Duodenal mucosa (tissue), 2 donors: Measurements from ENCODE around the gene NTRK2.

ENCODE experiments used
- H3K27ac ChIP-seq: one replicate; pipeline ENCODE4 v1.7.0; 2013; ENCODE audit warnings: low read depth, low read length
- H3K27me3 ChIP-seq, 2 donors: one replicate each; pipeline ENCODE4 v1.7.0; 2013; ENCODE audit warnings: low read length in 2 of 2, control low read depth in 1 of 2; ENCODE audit not compliant: insufficient read depth in 2 of 2, control insufficient read depth in 1 of 2
- H3K36me3 ChIP-seq, 2 donors: one replicate each; pipeline ENCODE4 v1.7.0; 2013; ENCODE audit warnings: low read length in 2 of 2, control low read depth in 1 of 2; ENCODE audit not compliant: insufficient read depth in 2 of 2, control insufficient read depth in 1 of 2
- H3K4me1 ChIP-seq, 2 donors: one replicate each; pipeline ENCODE4 v1.7.0; 2013; ENCODE audit warnings: low read length in 2 of 2, control low read depth in 1 of 2; ENCODE audit not compliant: insufficient read depth in 2 of 2, control insufficient read depth in 1 of 2
- H3K4me3 ChIP-seq, 2 donors: one replicate each; pipeline ENCODE4 v1.7.0; 2013; ENCODE audit warnings: low read length in 2 of 2, low read depth in 1 of 2
- H3K9ac ChIP-seq, 2 donors: one replicate each; pipeline ENCODE4 v1.7.0; 2013; ENCODE audit warnings: low read length in 2 of 2, low read depth in 1 of 2
- H3K9me3 ChIP-seq, 2 donors: one replicate each; pipeline ENCODE4 v1.7.0; 2013; ENCODE audit warnings: low read length in 2 of 2, control low read depth in 1 of 2; ENCODE audit not compliant: control insufficient read depth in 1 of 2

NTRK2 gene

GRCh38 chr9:84937180-84937579 is 267.7 kb downstream of the NTRK2 start:
- Histone ChIP-seq H3K4me3 (no peak overlapping the region), H3K27ac (no peak overlapping the region), H3K9me3 (no peaks in the 10 kb centered on the region), H3K9ac (no peak overlapping the region), H3K4me1 (no peaks in the 10 kb centered on the region), H3K27me3 (no peaks in the 10 kb centered on the region), H3K36me3 (no peaks in the 10 kb centered on the region)

- Histone ChIP-seq H3K4me1 (no peaks in the 10 kb centered on the region), H3K4me3 (no peak overlapping the region), H3K27me3 (no peaks in the 10 kb centered on the region), H3K9me3 (no peaks in the 10 kb centered on the region), H3K9ac (no peak overlapping the region), H3K27ac (no peak overlapping the region), H3K36me3 (no peaks in the 10 kb centered on the region)
Observed at GRCh38 chr9:84937581-84937980, 268.1 kb downstream of the NTRK2 start.

DNA sequence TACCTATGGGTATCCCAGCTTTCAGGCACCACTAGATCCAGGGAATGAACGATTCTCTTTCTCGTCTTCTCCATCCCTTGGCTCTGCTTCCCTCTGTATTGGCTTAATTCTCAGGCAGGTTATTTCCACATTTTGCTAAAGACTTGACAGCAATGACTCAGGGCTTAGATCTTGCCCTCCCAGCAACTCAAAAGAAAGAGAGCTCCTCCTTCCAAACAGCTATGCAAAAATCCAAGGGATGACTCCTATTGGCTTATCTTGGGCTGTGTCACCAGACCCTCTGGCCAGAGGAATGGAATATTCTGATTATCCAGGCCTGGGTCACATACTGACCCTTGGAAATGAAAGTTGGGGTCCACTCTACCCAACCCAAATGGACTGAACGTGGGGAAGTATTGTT is 270.2 kb downstream of the NTRK2 start:
- Histone ChIP-seq H3K4me1 (no peaks in the 10 kb centered on the region), H3K27ac (no peak overlapping the region), H3K4me3 (no peak overlapping the region), H3K27me3 (no peaks in the 10 kb centered on the region), H3K36me3 (no peaks in the 10 kb centered on the region), H3K9ac (no peak overlapping the region), H3K9me3 (no peaks in the 10 kb centered on the region)

DNA sequence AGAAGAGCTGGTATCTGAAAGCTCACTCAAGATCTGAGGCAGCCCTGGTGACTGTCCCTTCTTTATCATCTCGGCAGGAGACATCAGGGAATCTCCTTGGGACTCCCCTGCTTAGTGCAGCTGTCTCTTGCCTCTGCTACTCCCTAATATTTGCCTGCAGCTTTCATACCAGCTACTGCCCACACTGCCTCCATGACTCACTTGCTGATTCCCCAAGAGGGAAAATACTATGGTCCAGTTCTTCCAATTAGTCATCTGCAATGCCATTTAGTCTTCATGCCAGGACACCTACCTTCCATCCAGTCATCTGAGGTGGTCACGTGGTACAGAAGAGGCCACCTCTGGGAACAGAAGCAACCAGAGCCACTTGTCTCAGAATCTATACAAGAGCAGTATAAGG is 270.8 kb downstream of the NTRK2 start:
- Histone ChIP-seq H3K36me3 (no peaks in the 10 kb centered on the region), H3K27me3 (no peaks in the 10 kb centered on the region), H3K9ac (no peak overlapping the region), H3K27ac (no peak overlapping the region), H3K4me3 (no peak overlapping the region), H3K4me1 (no peaks in the 10 kb centered on the region), H3K9me3 (no peaks in the 10 kb centered on the region)

- Histone ChIP-seq H3K27ac (no peak overlapping the region), H3K9me3 (no peaks in the 10 kb centered on the region), H3K9ac (no peak overlapping the region), H3K27me3 (no peaks in the 10 kb centered on the region), H3K4me1 (no peaks in the 10 kb centered on the region), H3K4me3 (no peak overlapping the region), H3K36me3 (no peaks in the 10 kb centered on the region)
Observed at GRCh38 chr9:84941792-84942191, 272.3 kb downstream of the NTRK2 start.

GRCh38 chr9:84943482-84944050 is 274.0 kb downstream of the NTRK2 start:
- Histone ChIP-seq H3K4me3 (no peak overlapping the region), H3K9ac (no peak overlapping the region), H3K27ac (no peak overlapping the region), H3K27me3 (no peaks in the 10 kb centered on the region), H3K36me3 (no peaks in the 10 kb centered on the region), H3K4me1 (no peaks in the 10 kb centered on the region), H3K9me3 (no peaks in the 10 kb centered on the region)

DNA sequence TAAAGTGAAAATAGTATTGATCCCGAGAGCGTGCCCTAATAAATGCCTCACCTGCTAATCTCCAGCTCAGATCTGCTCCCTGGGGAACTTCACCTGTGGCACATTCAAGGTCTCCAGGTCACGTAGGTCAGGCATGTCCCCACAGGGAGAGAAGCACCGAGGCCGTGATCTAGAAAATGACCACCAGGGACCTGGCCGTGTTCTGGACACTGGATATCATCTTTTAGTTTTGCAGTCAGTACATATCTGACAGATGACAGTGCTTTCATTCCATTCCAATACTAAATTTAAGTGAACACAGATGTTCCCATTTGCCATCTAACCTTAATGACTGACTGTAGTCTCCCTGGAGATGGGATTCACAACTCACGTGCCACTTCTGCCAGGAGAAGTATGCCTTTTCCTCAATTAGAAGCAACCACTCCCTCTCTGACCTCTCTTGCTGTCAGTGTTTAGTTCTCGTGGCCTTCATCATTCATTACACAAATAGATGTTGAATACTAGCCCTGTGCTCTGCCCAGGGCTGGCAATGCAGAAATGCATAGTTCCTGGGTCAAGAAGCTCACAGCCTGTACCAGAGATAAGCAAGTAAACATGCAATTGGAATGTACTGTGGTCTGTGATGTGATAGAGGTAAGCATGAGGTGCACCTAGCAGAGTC is 276.5 kb downstream of the NTRK2 start:
- Histone ChIP-seq H3K4me3 (no peak overlapping the region), H3K9ac (no peak overlapping the region), H3K4me1 (no peaks in the 10 kb centered on the region), H3K9me3 (no peaks in the 10 kb centered on the region), H3K27me3 (no peaks in the 10 kb centered on the region), H3K27ac (no peak overlapping the region), H3K36me3 (no peaks in the 10 kb centered on the region)

DNA sequence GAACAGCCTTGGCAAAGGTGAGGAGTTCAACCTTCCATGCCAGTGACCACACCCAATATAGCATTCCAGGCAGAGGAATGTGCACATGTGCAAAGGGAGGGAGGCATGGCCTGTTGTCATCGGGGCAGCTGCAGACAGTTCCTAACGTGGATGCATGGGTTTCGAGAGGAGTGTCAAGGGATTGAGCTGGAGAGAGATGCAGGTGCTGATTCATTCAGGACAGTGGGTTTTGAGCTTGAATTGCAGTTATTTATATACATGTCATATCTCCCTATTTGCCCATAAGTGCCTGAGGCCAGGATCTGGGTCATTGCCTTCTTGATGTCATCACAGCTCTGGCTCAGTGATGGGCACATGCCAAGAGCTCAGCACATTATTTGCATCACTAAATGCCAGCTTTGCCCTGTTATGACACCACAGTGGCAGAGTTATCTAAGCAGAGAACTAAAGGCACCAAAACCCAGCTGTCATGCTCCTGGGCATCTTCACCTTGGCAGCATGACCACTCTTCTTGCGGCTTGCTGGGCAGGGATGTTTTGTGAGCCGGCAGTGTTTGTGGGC is 278.0 kb downstream of the NTRK2 start:
- H3K9me3 ChIP-seq: no peaks in the 10 kb centered on the region
- no peak overlapping the region for H3K4me3 ChIP-seq
- H3K9ac ChIP-seq: no peak overlapping the region
- no peaks in the 10 kb centered on the region for H3K4me1 ChIP-seq
- no peak overlapping the region for H3K27ac ChIP-seq
- no peaks in the 10 kb centered on the region for H3K36me3 ChIP-seq
- no peaks in the 10 kb centered on the region for H3K27me3 ChIP-seq

GRCh38 chr9:84949258-84949657 is 279.7 kb downstream of the NTRK2 start:
- no peaks in the 10 kb centered on the region for H3K4me1 ChIP-seq
- H3K9me3 ChIP-seq: no peaks in the 10 kb centered on the region

DNA sequence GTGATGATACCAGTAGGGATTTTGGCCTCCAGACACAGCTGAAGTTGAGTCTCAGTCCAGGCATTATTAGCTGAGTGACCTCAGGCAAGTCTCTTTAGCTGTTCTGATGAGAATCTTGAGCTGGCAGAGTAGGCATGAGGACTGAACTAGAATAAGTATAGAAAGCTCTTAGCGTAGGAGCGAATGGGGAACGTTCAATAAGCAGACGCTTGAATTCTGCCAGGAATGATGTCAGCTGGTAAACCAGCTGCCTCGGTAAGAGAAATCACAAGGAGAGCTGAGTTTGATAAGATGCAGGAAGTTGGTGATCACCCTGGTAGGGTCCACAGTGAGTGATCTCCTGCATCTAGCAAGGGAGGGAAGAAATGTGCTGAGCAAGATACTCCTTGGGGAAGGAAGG is 280.4 kb downstream of the NTRK2 start:
- no peaks in the 10 kb centered on the region for H3K27me3 ChIP-seq
- no peaks in the 10 kb centered on the region for H3K36me3 ChIP-seq
- no peaks in the 10 kb centered on the region for H3K9me3 ChIP-seq
- no peak overlapping the region for H3K27ac ChIP-seq
- no peak overlapping the region for H3K9ac ChIP-seq
- H3K4me3 ChIP-seq: no peak overlapping the region
- no peaks in the 10 kb centered on the region for H3K4me1 ChIP-seq

More at GRCh38 chr9:84949258-84949657, 279.7 kb downstream of the NTRK2 start:
- no peaks in the 10 kb centered on the region for H3K36me3 ChIP-seq
- H3K27ac ChIP-seq: no peak overlapping the region
- H3K27me3 ChIP-seq: no peaks in the 10 kb centered on the region
- no peak overlapping the region for H3K9ac ChIP-seq
- H3K4me3 ChIP-seq: no peak overlapping the region
